ENCODE data around the gene ARSG. TPM values are rescaled to one million over a fixed set of nuclear protein-coding genes. Genes with fewer than 3 reads are reported as not detected.
"Not testable (repeated sequence)": the region's sequence is repeated elsewhere in the genome, so short reads cannot be mapped to it uniquely, and the experiment has no call there.

Gene ARSG
- polyA plus RNA-seq, 3 donors: 3.8 to 6.0 (median 4.0) TPM

- DNase-seq (ENCODE audit: low read depth in 3 of 3, low spot score in 2 of 3): no peak
These were observed 74.2 kb downstream of the ARSG start for GRCh38 chr17:68365469-68365868.

DNA sequence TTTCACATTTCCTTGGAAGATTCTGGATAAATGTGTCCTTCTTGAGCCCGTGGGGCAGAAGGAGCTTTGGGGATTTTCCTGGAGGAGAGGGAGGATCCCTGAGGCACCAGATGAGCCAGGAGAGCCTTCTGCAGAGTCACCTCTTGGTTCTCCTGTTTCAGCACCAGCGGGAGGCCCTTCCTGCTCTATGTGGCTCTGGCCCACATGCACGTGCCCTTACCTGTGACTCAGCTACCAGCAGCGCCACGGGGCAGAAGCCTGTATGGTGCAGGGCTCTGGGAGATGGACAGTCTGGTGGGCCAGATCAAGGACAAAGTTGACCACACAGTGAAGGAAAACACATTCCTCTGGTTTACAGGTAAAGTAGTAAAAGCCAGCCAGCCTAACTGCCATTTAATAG is 77.1 kb downstream of the ARSG start:
- no peak for DNase-seq (ENCODE audit: low read depth in 3 of 3, low spot score in 2 of 3)

DNA sequence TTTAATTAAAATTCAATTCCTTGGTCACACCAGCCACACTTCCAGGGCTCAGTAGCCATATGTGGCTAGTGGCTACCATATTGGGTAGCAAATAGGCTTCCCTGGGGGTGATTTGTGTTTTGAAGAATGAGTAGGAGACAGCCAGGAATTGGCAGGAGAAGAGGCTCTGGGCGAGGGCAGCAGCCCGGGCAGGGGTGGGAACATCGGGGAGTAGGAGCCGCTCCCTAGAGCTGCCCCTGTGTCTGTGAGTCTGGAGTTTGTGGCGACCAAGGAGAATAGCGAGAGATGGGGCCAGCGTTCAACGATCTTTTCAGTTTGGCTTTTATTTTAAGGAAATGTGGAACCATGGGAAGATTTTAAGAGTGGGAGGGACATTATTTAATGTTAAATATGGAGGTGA is 84.3 kb downstream of the ARSG start:
- no peak for DNase-seq (ENCODE audit: low read depth in 3 of 3, low spot score in 2 of 3)

DNA sequence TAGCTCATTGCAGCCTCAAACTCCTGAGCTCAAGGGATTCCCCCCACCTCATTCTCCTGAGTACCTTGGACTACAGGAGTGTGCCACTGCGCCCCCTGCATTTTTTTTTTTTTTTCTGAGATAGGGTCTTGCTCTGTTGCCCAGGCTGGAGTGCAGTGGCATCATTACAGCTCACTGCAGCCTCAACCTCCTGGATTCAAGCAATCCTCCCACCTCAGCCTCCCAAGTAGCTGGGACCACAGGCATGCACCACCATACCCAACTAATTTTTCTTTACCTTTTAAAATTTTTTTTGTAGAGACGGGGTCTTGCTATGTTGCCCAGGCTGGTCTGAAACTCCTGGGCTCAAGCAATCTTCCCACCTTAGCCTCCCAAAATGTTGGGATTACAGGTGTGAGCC is 84.9 kb downstream of the ARSG start:
- not testable (repeated sequence) for DNase-seq (ENCODE audit: low read depth in 3 of 3, low spot score in 2 of 3)

DNA sequence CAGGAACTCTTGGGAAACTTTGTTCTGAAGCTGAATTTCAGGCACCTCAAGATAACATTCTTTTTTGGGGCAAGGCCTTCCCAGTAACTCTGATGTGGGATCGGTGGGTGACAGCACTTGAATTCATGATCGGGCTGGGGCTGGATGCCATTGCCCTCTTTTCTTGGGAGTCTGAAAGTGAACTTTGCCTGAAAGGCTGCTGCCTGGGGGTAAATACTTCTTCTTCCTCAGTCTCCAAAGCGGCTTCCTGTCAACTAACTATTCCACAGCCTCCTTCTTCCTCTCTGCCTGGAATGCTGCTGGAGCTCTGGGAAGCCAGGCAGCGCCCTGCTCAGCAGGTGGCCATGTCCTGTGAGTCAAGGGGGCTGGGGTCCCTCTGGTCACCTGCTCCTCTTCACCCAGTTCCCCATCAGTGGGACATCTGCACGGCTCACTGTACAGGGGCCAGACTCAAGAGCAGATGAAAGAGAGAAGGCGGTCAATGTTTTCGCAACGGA is 86.5 kb downstream of the ARSG start:
- no peak for DNase-seq (ENCODE audit: low read depth in 3 of 3, low spot score in 2 of 3)

DNA sequence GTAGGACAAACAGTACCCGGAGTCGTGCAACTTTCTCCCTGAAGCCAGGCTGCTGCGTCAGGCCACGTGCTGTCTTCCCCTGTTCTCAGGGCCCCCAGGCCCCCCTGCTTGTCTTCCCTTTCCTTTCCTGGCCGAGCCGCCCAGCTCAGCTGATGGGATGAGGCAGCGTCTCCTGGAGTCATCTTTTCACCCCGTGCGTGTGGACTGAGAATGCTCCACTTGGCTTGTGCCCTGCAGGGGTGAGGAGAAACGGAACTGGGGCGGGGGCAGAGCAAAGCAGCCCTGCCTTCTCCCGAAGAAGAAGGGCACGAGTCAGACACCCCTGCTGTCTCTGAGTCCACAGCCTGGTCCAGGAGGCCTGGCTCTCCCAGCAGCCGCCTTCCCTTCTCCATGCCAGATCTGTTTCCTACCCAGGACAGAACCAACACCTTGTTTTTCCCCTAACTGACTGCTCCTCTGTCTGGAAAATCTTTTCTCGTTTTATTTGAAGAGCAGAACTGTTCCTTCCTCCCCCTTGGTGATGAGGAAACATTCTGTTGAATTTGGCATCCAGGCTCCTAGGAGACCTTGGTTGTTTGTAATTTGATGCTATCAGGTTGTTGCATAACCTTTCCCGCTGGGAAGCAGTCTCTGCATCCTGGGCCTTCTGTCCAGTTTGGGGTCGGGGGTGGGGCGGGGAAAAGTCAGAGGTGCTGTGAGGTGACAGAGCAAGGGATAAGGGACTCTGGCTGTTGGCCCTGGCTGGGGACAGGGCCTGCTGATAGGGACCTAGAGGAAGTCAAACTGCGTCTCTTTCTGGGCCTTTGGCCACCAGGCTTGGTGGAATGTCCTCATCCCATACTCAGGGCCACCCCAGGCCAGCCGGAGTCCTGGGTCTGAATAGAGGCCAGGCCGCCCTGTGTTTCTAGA is 87.2 kb downstream of the ARSG start:
- DNase-seq (ENCODE audit: low read depth in 3 of 3, low spot score in 2 of 3): no peak

DNA sequence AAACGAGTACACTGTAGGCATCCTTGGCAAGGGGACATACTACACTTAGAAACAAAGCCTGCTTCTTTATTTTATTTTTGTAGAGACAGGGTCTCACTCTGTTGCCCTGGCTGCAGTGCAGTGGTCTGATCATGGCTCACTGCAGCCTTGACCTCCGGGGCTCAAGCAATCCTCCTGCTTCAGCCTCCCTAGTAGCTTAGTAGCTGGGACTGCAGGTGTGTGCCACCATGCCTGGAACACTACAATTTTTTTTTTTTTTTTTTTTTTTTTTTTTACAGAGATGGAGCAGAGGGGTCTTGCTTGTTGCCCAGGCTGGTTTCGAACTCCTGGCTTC is 87.8 kb downstream of the ARSG start:
- no peak for DNase-seq (ENCODE audit: low read depth in 3 of 3, low spot score in 2 of 3)

DNA sequence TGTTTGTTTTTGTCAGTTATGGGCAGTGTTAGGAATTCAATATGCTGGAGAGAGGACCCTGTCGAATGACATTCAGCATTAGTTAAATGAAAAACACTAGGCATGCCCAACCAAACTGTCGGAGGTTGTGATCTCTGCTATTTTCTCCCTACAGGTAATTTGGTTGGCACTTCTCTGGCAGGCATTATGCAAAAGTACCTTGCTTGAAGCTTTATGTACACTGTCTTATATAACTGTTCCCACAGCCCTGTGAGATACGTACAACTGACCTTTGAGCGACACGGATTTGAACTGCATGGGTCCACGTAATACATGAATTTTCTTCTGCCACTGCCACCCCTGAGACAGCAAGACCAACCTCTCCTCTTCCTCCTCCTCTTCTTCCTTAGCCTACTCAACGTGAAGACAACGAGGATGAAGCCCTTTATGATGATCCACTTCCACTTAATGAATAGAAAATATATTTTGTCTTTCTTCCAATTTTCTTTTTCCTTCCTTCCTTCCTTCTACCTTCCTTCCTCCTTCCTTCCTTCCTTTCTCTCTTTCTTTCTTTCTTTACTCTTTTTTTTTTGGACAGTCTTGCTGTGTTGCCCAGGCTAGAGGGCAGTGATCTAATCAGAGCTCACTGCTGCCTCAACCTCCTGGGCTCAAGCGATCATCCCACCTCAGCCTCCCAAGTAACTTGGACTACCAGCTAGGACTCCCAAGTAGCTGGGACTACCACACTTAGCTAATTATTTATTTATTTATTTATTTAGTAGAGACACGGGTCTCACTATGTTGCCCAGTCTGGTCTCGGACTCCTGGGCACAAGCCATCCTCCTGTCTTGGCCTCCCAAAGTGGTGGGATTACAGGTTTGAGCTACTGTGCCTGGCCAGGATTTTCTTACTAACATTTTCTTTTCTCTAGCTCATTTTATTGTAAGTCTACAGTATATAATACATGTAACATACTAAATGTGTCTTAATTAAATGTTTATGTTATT is 88.7 kb downstream of the ARSG start:
- DNase-seq (ENCODE audit: low read depth in 3 of 3, low spot score in 2 of 3): no peak

DNA sequence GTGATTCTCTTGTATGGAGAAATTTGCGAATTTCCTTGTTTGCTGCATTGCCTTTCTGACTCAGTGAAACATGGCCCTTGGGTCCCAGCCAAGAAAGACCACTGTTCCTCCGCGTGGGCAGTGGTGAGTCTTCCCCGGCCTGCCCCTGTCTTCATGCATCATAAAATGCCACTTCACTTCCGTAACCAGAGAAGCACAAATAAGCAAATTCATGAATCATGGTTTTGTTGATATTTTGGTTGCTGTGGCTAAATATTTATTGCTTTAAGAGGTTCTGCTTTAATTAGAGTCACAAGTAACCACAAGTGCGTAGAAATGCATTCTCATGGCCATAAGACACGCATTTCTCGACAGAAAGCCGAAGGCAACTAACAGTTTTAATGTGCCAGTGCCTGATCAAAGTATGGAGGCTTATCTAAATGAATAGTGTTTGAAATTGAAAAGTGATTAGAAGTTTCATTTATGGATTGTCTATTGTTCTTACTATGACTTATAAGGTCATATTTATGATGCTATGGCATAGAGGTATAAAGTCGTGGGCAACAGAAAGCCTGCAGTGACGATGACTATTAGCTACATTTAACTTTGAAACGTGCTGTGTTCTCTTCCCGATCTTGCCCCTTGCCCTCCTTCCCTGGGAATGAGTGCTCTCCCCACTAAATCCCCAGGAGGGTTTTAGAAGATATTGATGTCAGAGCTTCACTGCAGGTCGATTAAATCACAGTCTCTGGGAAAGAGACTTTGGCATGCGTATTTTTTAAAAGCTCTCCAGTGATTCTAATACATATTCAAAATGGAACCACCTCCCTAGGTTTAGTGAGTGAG is 90.0 kb downstream of the ARSG start:
- peak in 1 of 3 donors; percentile 69 for DNase-seq (ENCODE audit: low read depth in 3 of 3, low spot score in 2 of 3)

- no peak for DNase-seq (ENCODE audit: low read depth in 3 of 3, low spot score in 2 of 3)
These were observed 91.3 kb downstream of the ARSG start for GRCh38 chr17:68382582-68383085.

- DNase-seq (ENCODE audit: low read depth in 3 of 3, low spot score in 2 of 3): no peak
These were observed 91.8 kb downstream of the ARSG start for GRCh38 chr17:68383120-68383442.

- DNase-seq (ENCODE audit: low read depth in 3 of 3, low spot score in 2 of 3): no peak
These were observed 92.4 kb downstream of the ARSG start for GRCh38 chr17:68383443-68384321.

DNA sequence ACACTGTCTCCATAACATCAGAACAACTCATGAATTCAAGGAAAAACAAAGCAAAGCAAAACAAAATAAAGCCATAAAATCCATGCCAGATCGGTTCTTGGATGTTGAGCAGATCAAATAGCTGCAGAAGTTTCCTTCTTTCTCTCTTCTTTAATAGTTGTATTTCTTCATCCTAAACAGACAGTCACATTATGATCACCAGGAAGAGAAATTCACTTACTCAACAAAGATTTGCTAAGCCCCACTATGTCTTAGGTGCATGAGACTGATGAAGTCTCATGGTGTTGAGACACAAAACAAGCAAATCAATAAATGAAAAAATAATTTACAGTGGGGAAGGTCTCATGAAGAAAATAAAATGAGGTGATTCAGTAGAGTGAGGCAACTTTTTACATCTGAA is 93.2 kb downstream of the ARSG start:
- no peak for DNase-seq (ENCODE audit: low read depth in 3 of 3, low spot score in 2 of 3)

DNA sequence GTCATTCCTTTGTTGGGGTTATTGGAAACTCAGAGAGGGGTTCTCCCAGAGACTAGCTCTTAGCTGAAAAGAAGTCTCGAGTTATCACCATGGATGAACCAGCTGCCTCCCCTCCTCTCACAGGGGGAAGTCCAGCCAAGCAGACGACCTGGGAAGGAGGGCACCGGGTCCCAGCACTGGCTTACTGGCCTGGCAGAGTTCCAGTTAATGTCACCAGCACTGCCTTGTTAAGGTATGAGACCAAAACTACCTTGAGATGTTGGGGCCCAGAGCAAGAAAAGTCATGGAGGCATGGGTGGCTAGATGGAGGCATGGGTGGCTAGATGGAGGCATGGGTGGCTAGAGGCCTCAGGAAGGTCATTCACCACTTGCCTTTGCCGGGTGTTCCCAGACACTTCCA is 93.6 kb downstream of the ARSG start:
- DNase-seq (ENCODE audit: low read depth in 3 of 3, low spot score in 2 of 3): no peak

GRCh38 chr17:68385490-68386215 is 94.4 kb downstream of the ARSG start:
- DNase-seq (ENCODE audit: low read depth in 3 of 3, low spot score in 2 of 3): no peak

DNA sequence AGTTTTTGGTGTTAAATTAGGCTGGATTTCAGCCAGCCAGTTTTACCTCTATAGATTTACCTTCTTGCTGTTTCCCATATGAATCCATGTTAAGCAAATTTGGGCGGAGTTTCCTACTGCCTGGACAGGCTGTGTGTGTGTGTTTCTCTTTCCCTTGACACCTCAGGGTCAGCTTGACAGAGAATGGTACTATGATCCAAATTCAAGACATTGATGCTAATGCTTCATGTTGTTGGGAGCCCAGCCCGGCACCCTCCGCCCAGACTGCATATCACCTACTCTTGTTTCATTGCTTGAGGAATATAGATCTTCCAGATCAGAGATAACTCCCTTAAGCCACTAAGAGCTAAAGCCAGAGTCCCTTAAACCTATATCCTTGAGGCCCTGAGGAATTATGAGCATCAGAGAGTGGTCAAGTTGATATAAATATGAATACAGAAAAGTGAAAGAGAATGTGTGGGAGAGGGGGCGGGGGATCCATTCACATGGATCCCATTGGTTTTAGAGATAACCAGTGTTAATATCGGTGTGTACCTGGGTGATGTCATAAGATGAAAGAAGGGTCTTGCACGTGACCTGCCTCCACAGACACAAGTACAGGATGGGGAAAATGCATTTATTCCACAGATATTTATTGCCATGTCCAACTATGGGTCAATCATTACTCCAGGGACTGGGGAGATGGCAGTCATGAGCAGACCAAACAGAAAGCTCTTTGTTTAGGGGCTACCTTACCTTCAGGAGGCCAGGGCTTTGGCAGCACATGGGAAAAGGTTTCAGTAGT is 96.3 kb downstream of the ARSG start:
- DNase-seq (ENCODE audit: low read depth in 3 of 3, low spot score in 2 of 3): no peak

GRCh38 chr17:68389041-68389440 is 97.7 kb downstream of the ARSG start:
- DNase-seq (ENCODE audit: low read depth in 3 of 3, low spot score in 2 of 3): no peak

DNA sequence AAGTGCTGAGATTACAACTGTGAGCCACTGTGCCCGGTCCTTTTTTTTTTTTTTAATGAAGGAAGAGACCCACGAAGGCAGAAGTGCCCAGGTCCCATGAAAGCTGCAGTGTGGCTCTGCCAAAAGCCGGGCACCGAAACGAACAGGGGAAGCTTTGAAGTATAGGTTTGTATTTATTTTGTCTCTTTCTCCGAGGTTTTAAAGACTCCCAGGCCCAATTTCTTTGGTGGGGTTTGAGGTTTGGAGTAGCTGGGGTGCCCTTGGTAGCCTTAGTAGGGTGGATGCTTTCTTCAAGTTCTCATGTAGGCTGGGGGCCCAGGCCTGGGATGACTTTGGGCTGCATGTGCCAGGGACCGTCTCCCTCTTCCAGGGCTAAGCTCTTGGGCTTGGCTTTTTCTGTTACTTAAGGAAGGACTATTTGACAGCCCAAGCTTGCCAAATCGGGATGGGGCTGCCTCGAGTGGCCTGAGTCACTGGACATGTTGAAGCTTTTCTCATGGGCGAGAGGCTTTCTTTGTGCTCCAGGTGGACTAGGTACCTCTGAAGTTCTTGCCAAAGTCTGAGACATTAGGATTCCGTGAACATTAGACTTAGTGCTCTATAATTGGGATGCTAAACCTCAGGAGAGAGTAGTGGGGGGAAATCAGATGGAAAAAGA is 99.7 kb downstream of the ARSG start:
- no peak for DNase-seq (ENCODE audit: low read depth in 3 of 3, low spot score in 2 of 3)

Data from right renal cortex interstitium (tissue), 3 donors.